GM06990 (cell line): ENCODE results near the gene FANCC.

Source experiments
- DNase-seq: peaks from one replicate; pipeline ENCODE4 v3.0.0-alpha.2; 2011; ENCODE audit not compliant: insufficient read length; ENCODE audit errors: extremely low read depth
- H3K27me3 ChIP-seq: replicated peaks from 2 replicates; pipeline ENCODE4 v1.6.0; 2011; ENCODE audit warnings: low read length; ENCODE audit not compliant: control insufficient read depth, insufficient read depth
- H3K36me3 ChIP-seq: 2 replicates; pipeline ENCODE4 v1.5.1; 2011; ENCODE audit warnings: low read length; ENCODE audit not compliant: control insufficient read depth, insufficient read depth
- H3K4me3 ChIP-seq: replicated peaks from 2 replicates; pipeline ENCODE4 v1.5.1; 2011; ENCODE audit warnings: low read depth, mild to moderate bottlenecking, control low read depth, low read length
- CTCF ChIP-seq: IDR thresholded peaks from 2 replicates; pipeline ENCODE4 v1.5.1; 2011; ENCODE audit warnings: low read length, control low read depth, mild to moderate bottlenecking, inconsistent platforms; ENCODE audit not compliant: insufficient read depth, poor library complexity, severe bottlenecking

FANCC gene

GRCh38 chr9:95317119-95317892, at the start of gene FANCC:
FANCC (minus strand) TSS chr9:95317709; CDS start chr9:95249291, 68,418 bp downstream.
- DNase-seq: peak; percentile 94
- Histone ChIP-seq H3K27me3 (no peaks in the 10 kb centered on the region), H3K36me3 (no peaks in the 10 kb centered on the region), H3K4me3 (peak within 1 kb of the TSS; percentile 74)
- TF ChIP-seq CTCF: no peak

GRCh38 chr9:95366731-95367325, 49.3 kb upstream of the FANCC start:
- H3K36me3 ChIP-seq: no peaks in the 10 kb centered on the region
- no peak overlapping the region for H3K4me3 ChIP-seq
- DNase-seq: no peak
- no peak for TF ChIP-seq CTCF
- no peaks in the 10 kb centered on the region; the same call in none of the 2 replicates for H3K27me3 ChIP-seq

GRCh38 chr9:95365766-95366165, 48.3 kb upstream of the FANCC start:
- H3K36me3 ChIP-seq: no peaks in the 10 kb centered on the region
- DNase-seq: no peak
- no peak for TF ChIP-seq CTCF

GRCh38 chr9:95363051-95363841, 45.7 kb upstream of the FANCC start:
- Histone ChIP-seq H3K4me3 (no peak overlapping the region), H3K36me3 (no peaks in the 10 kb centered on the region), H3K27me3 (no peaks in the 10 kb centered on the region; the same call in none of the 2 replicates)
- TF ChIP-seq CTCF: no peak
- DNase-seq: no peak

More at GRCh38 chr9:95365766-95366165, 48.3 kb upstream of the FANCC start:
- Histone ChIP-seq H3K27me3 (no peaks in the 10 kb centered on the region; the same call in none of the 2 replicates), H3K4me3 (no peak overlapping the region)

GRCh38 chr9:95360866-95361265, 43.4 kb upstream of the FANCC start:
- DNase-seq: no peak
- no peak overlapping the region for H3K4me3 ChIP-seq
- no peak for TF ChIP-seq CTCF

More at GRCh38 chr9:95360866-95361265, 43.4 kb upstream of the FANCC start:
- no peaks in the 10 kb centered on the region for H3K36me3 ChIP-seq
- H3K27me3 ChIP-seq: no peaks in the 10 kb centered on the region; the same call in 1 of the 2 replicates
